Measurements from ENCODE around the gene PLCL1.
"Not testable (repeated sequence)": the region's sequence is repeated elsewhere in the genome, so short reads cannot be mapped to it uniquely, and the experiment has no call there.

The PLCL1 gene

DNA sequence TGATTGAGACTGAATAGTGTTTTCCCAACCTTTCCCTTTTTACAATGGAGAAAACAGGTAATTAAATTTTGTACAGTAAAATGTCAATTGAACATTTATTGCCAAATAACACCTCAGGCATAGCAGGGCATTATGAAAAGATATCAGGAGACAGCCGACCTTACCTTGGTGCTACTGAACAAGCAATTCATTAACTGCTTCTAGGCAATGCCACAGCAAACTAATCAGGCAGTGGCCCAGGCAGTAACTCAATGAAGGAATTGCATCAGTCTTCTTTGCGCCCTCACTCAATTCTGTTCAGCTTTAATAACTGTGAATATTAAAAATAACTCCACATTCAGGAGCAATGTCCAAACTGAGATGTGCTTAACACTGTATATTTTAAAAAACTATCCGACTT, 6.1 kb downstream of the PLCL1 start:
- DNase-seq, result no peak

- no peak for DNase-seq
These were observed 8.8 kb downstream of the PLCL1 start for GRCh38 chr2:197813093-197813787.

DNA sequence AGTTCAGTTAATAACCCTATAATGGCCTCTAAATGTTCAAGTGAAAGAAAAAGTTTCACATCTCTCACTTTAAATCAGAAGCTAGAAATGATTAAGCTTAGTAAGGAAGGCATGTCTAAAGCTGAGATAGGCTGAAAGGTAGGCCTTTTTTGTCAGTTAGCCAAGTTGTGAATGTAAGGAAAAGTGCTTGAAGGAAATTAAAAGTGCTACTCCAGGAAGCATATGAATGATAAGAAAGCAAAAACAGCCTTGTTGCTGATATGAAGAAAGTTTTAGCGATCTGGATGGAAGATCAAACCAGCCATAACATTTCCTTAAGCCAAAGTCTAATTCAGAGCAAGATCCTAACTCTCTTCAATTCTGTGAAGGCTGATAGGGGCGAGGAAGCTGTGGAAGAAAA, 10.1 kb downstream of the PLCL1 start:
- DNase-seq, result no peak

DNA sequence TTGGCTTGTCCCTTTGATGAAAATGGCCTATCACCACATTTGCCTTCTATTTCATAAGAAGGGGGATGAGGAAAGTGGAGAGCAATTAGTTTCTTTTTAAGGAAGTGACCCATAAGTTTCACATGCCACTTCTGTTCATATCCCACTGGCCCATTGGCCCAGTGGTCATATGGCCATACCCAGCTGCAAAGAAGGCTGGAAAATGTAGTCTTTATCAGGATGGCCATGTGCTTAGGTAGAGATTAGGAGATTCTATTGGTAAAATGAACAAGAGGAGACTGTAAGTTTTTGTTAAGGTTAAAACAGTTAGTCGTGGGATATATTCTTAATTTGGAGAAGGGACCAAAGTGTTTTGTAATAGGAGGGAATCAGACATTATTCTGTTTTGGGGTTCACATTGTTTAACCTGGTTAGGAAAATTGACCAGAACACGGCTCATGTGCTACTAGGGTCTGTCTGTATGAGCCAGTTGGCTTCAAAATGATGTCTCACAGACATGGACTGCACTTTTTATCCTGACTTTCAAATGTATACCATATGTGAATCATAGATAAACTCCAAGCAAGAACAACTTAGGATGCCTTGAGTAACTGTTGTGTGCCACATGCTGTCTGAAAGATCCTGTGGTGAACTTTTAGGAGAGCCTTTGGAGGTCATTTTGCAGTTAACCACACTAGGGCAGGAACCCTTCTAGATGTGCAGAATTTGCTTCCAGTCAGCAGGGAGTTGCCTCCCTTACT, 17.3 kb downstream of the PLCL1 start:
- no peak for DNase-seq

DNA sequence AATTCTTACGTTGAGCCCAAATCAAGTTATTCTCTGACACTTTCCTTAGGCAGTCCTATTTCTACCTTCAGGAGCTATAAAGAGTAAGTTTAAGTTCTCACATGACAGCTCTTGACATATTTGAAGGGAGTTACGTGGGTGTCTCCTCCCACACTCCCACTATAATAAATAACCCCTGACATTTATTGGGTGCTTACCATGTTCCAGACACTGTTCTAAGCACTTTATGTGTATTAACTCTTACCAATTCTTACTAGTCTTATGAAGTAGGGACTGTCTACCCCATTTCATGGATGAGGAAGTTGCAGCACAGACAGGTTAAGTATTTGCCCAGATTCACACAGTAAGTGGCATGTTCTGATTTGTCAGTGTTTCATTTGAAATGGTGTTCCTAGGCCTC, 17.9 kb downstream of the PLCL1 start:
- DNase-seq, result no peak

- DNase-seq, result no peak
These were observed 23.2 kb downstream of the PLCL1 start for GRCh38 chr2:197827618-197828017.

GRCh38 chr2:197828464-197829135, 24.2 kb downstream of the PLCL1 start:
- no peak for DNase-seq

- not testable (repeated sequence) for DNase-seq
These were observed 30.4 kb downstream of the PLCL1 start for GRCh38 chr2:197834771-197835170.

- DNase-seq, result no peak
These were observed 30.9 kb downstream of the PLCL1 start for GRCh38 chr2:197835293-197835692.

GRCh38 chr2:197838036-197838435, 33.6 kb downstream of the PLCL1 start:
- no peak for DNase-seq

DNA sequence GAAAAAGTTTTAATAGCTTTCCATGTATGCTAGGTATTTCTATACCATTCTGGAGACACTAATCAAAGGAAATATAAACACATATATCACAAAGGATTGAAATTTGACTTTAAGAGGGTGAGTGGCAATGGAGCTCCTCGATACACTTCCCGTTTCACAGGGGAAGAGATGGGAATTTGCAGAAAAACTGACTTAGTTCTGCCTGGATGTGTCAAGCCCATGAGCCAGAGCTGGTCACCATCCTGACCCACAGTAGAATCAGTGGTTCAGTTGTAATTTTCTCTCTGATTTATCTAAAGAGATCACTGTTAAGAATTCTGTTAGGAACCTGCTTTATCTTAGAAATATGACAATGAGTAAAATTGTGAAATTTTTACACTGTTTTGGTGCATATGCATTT, 34.2 kb downstream of the PLCL1 start:
- DNase-seq, result no peak

GRCh38 chr2:197839327-197839726, 34.9 kb downstream of the PLCL1 start:
- DNase-seq, result no peak

DNA sequence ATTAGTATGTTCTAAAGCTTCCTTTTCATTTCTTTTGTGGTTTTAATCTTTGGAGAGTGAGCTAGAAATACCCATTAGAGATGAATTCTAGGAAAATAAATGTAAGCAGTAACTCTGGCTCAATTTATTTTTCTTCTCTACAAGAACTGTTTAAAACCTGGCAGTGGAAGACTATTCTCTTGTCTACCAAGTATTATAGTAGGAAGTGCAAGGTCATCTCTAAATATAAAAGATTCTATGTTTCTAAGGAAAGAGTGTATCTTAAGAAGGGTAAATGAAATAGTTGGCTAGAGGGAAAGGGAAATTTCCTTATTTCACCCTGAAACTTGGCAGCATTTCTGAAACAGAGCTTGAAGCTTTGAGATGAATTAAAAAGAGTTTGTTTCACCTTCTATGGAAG, 35.5 kb downstream of the PLCL1 start:
- DNase-seq, result no peak

DNA sequence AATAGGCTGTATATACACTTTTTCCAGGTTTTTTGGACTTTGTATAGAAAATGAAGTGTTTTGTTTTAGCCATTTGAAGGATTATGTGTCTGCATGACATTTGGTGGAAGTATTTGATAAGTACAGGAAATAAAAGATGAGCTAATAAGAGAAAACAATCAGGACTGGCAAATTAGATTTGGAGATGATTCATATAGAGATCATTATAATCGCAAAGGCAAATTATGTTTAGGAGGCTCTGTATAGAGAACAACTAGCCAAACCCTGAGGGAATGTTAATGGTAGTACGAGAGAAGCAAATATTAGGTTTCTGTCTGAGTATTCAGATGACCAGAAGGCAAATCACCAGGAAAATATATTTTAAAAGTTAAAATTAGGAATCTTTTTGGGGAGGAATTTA, 41.7 kb downstream of the PLCL1 start:
- no peak for DNase-seq

GRCh38 chr2:197846777-197847176, 42.4 kb downstream of the PLCL1 start:
- DNase-seq, result no peak

GRCh38 chr2:197847651-197848401, 43.4 kb downstream of the PLCL1 start:
- DNase-seq, result no peak

GRCh38 chr2:197848602-197849001, 44.2 kb downstream of the PLCL1 start:
- no peak for DNase-seq

DNA sequence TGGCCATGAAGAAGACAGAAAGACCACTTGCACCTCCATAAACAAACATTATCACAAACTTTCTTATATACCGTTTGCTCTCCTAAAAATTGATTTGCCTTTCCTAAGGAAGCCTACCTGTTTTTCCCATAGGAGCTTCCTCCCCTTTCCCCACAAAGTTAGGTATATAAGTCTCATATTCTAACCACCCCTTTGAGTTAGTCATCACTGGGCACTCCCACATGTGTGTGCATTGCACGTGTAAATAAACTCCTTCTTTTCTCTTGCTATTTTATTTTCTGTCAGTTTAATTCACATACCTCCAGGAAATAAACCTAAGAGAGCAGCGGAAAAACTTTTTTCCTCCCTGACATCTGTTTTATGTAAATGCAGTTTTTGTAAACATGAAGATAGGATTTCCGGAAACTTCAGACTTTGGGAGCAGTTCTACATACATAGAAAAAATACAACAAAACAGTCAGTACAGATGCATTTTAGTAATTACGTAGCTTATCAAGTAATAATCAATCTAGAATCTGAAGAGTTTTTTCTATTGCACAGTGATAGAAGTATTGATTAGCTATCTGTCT, 46.6 kb downstream of the PLCL1 start:
- DNase-seq, result no peak

GRCh38 chr2:197851451-197851850, 47.1 kb downstream of the PLCL1 start:
- no peak for DNase-seq

DNA sequence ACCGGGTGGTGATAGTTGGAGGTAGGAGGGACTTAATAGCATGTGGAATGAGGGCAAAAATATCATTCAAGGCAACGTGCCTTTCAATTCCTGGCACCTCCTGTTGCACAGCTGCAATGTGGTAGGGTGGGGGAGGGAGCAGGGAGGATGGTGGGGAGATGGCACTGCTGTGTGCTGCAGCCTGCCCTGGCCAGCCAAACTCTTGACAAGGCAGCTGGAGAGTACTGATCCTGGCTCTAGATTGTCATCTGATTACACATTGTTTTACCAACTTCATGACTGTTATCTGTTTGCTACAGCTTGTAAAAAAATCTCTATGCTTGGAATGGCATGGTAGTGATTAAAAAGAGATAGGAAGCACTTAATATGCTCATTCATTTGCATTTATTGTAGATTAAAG, 47.7 kb downstream of the PLCL1 start:
- no peak for DNase-seq

- DNase-seq, result no peak
These were observed 49.2 kb downstream of the PLCL1 start for GRCh38 chr2:197853549-197853948.

GRCh38 chr2:197857476-197858107, 53.2 kb downstream of the PLCL1 start:
- no peak for DNase-seq

All from stimulated activated CD8-positive, alpha-beta memory T cell treated with anti-CD3 and anti-CD28 coated beads, Interleukin-4, amount 100 ng/mL, for 48 hours (primary cell).